GM12878 (cell line): Measurements from ENCODE around the gene PDE10A. TPM values are rescaled to one million over a fixed set of nuclear protein-coding genes. Genes with fewer than 3 reads are reported as not detected.

Experiments used
- ATAC-seq: fragments of 200-7000 bp; cut with Tn5 transposase; 3 replicates; pipeline ENCODE4 v1.9.1; 2020; ENCODE audit warnings: mild to moderate bottlenecking, moderate library complexity
- BruUV-seq: library from RNA; stranded (reverse); fragments of 400-500 nt; replicated peaks from 2 replicates; lab custom pipeline; 2021; lab: Mats Ljungman, UMichigan
- CTCF ChIA-PET: fragments of 300-600 bp; sonication (Branson Sonifier 250); formaldehyde crosslinking; extraction: SDS; loops from one replicate; lab custom pipeline; 2021; ENCODE audit warnings: inconsistent platforms; lab: Yijun Ruan, JAX
- POLR2A ChIA-PET: fragments of 350-600 bp; formaldehyde crosslinking; extraction: SDS; loops from one replicate; lab custom pipeline; 2021; ENCODE audit warnings: inconsistent platforms; lab: Charles Lee
- RAD21 ChIA-PET: fragments of 300-600 bp; sonication (Branson Sonifier 250); formaldehyde crosslinking; loops from one replicate; lab custom pipeline; 2023; ENCODE audit warnings: antibody characterized with exemption; ENCODE audit not compliant: unreplicated experiment; lab: Charles Lee
- SMC1A ChIA-PET: fragments of 300-600 bp; sonication (Branson Sonifier 250); formaldehyde crosslinking; loops from one replicate; lab custom pipeline; 2023; ENCODE audit not compliant: unreplicated experiment, uncharacterized antibody; lab: Charles Lee
- DNase-seq: peaks from one replicate; pipeline ENCODE4 v3.0.0-alpha.2; 2011; ENCODE audit warnings: low read depth, low spot score
- FAIRE-seq: peaks from 3 replicates; lab custom pipeline; 2011; peaks lifted over from hg19 to GRCh38; lab: Jason Lieb, UNC
- H2AFZ ChIP-seq: 2 replicates; pipeline ENCODE4 v1.6.0; 2011; ENCODE audit warnings: low read depth, low read length, control low read depth; ENCODE audit not compliant: control insufficient read depth
- H3K27ac ChIP-seq: 2 replicates; pipeline ENCODE4 v1.5.1; 2011; ENCODE audit warnings: control low read depth; ENCODE audit not compliant: control insufficient read depth, insufficient read depth
- H3K27me3 ChIP-seq, 2 experiments: replicated peaks in 1 of 2; 2 replicates each; pipeline versions ENCODE4 v1.6.0 to v1.6.1; 2011; ENCODE audit warnings: low read length in 1 of 2; ENCODE audit not compliant: control insufficient read depth in 2 of 2, insufficient read depth in 2 of 2
- H3K36me3 ChIP-seq, 2 experiments: 2 replicates each; pipeline ENCODE4 v1.5.1; 2011; ENCODE audit warnings: low read length in 1 of 2; ENCODE audit not compliant: control insufficient read depth in 2 of 2, insufficient read depth in 2 of 2
- H3K4me1 ChIP-seq: 2 replicates; pipeline ENCODE4 v1.6.1; 2011; ENCODE audit warnings: mild to moderate bottlenecking, low read length, moderate library complexity, mixed read lengths; ENCODE audit not compliant: control insufficient read depth, insufficient read depth
- H3K4me2 ChIP-seq: 2 replicates; pipeline ENCODE4 v1.6.0; 2011; ENCODE audit warnings: control low read depth; ENCODE audit not compliant: control insufficient read depth, insufficient read depth
- H3K4me3 ChIP-seq: fragments of 200-600 bp; sonication (generic); 2 replicates; pipeline ENCODE4 v1.5.1; 2016
- H3K79me2 ChIP-seq: 2 replicates; pipeline ENCODE4 v1.6.0; 2011; ENCODE audit warnings: low read length; ENCODE audit not compliant: control insufficient read depth, insufficient read depth
- H3K9ac ChIP-seq: 2 replicates; pipeline ENCODE4 v1.8.0; 2011; ENCODE audit warnings: low read length, control low read depth, mixed read lengths; ENCODE audit not compliant: control insufficient read depth, insufficient read depth
- H3K9me3 ChIP-seq: replicated peaks from 3 replicates; pipeline ENCODE4 v1.5.1; 2011; ENCODE audit warnings: mild to moderate bottlenecking, low read length; ENCODE audit not compliant: control insufficient read depth, insufficient read depth
- H4K20me1 ChIP-seq: 2 replicates; pipeline ENCODE4 v1.6.0; 2011; ENCODE audit not compliant: control insufficient read depth, insufficient read depth
- ELK1 ChIP-seq: IDR thresholded peaks from 2 replicates; pipeline ENCODE4 v1.6.1; 2012; ENCODE audit warnings: low read depth, low read length, improper control_type of control experiment
- GABPA ChIP-seq: IDR thresholded peaks from 2 replicates; pipeline ENCODE4 v1.6.1; 2014; ENCODE audit warnings: antibody characterized with exemption, low read depth, mild to moderate bottlenecking, inconsistent platforms
- PBX3 ChIP-seq: IDR thresholded peaks from 2 replicates; pipeline ENCODE4 v1.6.1; 2011; ENCODE audit warnings: mild to moderate bottlenecking, low read depth, low read length, moderate library complexity; ENCODE audit not compliant: insufficient replicate concordance
- RCOR1 ChIP-seq: conservative IDR thresholded peaks from 2 replicates; pipeline ENCODE4 v1.6.1; 2012; ENCODE audit warnings: low read depth, low read length, improper control_type of control experiment
- SMAD5 ChIP-seq: IDR thresholded peaks from 2 replicates; pipeline ENCODE4 v1.6.1; 2016; ENCODE audit warnings: antibody characterized with exemption, low read depth
- STAT3 ChIP-seq: IDR thresholded peaks from 2 replicates; pipeline ENCODE4 v1.6.1; 2011; ENCODE audit warnings: low read depth, low read length, improper control_type of control experiment
- ZNF207 ChIP-seq: fragments of 450-650 bp; IDR thresholded peaks from 2 replicates; pipeline ENCODE4 v1.6.1; 2014; ENCODE audit warnings: antibody characterized with exemption, mild to moderate bottlenecking, borderline replicate concordance
- ZNF384 ChIP-seq: IDR thresholded peaks from 2 replicates; pipeline ENCODE4 v1.6.1; 2012; ENCODE audit warnings: low read depth, mild to moderate bottlenecking, low read length, improper control_type of control experiment, borderline replicate concordance
- ZNF592 ChIP-seq: fragments of 450-650 bp; IDR thresholded peaks from 2 replicates; pipeline ENCODE4 v1.6.1; 2017; ENCODE audit warnings: mild to moderate bottlenecking, moderate library complexity
- WGBS: methylation state at CpG from one replicate; pipeline ENCODE4 v1.1.6; 2016; ENCODE audit warnings: low lambda C conversion rate; ENCODE audit not compliant: insufficient replicate concordance, insufficient coverage; ENCODE audit errors: missing lambda C conversion rate; 5-methylcytosine and 5-hydroxymethylcytosine counted together
- in situ Hi-C: fragments of 300-500 bp; cut with MboI; formaldehyde crosslinking; loops from 9 replicates; pipeline ENCODE4 v1.14.3; 2018; ENCODE audit warnings: mixed read lengths
- intact Hi-C: fragments of 100-400 bp; cut with micrococcal nuclease; formaldehyde crosslinking; loops from one replicate; pipeline ENCODE4 v1.14.2; 2022; ENCODE audit not compliant: unreplicated experiment
- polyA plus RNA-seq, 11 experiments: library from polyadenylated mRNA; depleted of rRNA in 4 of 11; unstranded in 6 of 11; stranded (reverse) in 5 of 11; fragments of >200 nt; fragmentation: Nextera tagmentation in 4 of 11; fragmentation: Illumina TruSeq in 1 of 11; extraction: Ambion mirVana in 4 of 11; extraction: Trizol in 1 of 11; gene quantifications; 1 replicate in 1 of 11; 2 replicates in 10 of 11; pipeline versions ENCODE4 v1.2.1 to v1.2.3, GENCODE V29; 2011 to 2016; ENCODE audit warnings: inconsistent platforms in 2 of 11, missing spikeins in 2 of 11, low read depth in 1 of 11
- total RNA-seq, 4 experiments: library from RNA; depleted of rRNA in 3 of 4; stranded (reverse); fragments of >200 nt in 3 of 4; fragmentation: Illumina TruSeq in 1 of 4; extraction: Trizol in 1 of 4; gene quantifications; 2 replicates each; pipeline versions ENCODE4 v1.2.1 to v1.2.3, GENCODE V29; 2013 to 2021

Gene PDE10A
- total and polyA plus RNA-seq, 10 of the 15 experiments (the other 5 are each of a cell fraction or from before 2014, with no cell fraction given), result under 0.01 to 1.3 (median 0.03) TPM; not detected in 2

GRCh38 chr6:165689699-165690098 lies 26.7 kb upstream of the PDE10A start:
- ChIA-PET SMC1A (no interaction called here), RAD21 (no interaction called here), CTCF (no interaction called here), POLR2A (no interaction called here)
- Histone ChIP-seq H3K4me3 (no peak overlapping the region), H3K27ac (no peak overlapping the region), H2AFZ (no peak overlapping the region), H3K79me2 (no peaks in the 10 kb centered on the region), H3K9me3 (no peaks in the 10 kb centered on the region), H3K4me2 (no peak overlapping the region), H3K27me3 (no peaks in the 10 kb centered on the region), H3K36me3 (no peaks in the 10 kb centered on the region), H3K9ac (no peak overlapping the region), H4K20me1 (no peaks in the 10 kb centered on the region), H3K4me1 (no peaks in the 10 kb centered on the region)
- 57% methylated on average over 7 of the region's 7 CpGs for WGBS
- no peak for TF ChIP-seq ZNF207
- TF ChIP-seq ELK1, result no peak
- ATAC-seq (no peak), FAIRE-seq (no peak), DNase-seq (no peak)
- intact Hi-C loops (no loop called here), in situ Hi-C loops (no loop called here)
- BruUV-seq, result no TSS peak

GRCh38 chr6:165686596-165687365 lies 23.7 kb upstream of the PDE10A start:
- ChIA-PET SMC1A (no interaction called here), RAD21 (no interaction called here), POLR2A (no interaction called here), CTCF (no interaction called here)
- ATAC-seq, result no peak
- H3K9me3 ChIP-seq, result no peaks in the 10 kb centered on the region
- 50% methylated on average over 27 of the region's 27 CpGs for WGBS
- BruUV-seq, result no TSS peak
- intact Hi-C loops, result no loop called here
- no peaks in the 10 kb centered on the region for H4K20me1 ChIP-seq
- in situ Hi-C loops, result no loop called here
- H3K36me3 ChIP-seq, result no peaks in the 10 kb centered on the region
- no peak for DNase-seq
- H3K27ac ChIP-seq, result no peak overlapping the region
- H3K27me3 ChIP-seq, result no peaks in the 10 kb centered on the region
- no peak overlapping the region for H3K9ac ChIP-seq
- no peaks in the 10 kb centered on the region for H3K79me2 ChIP-seq
- H2AFZ ChIP-seq, result no peak overlapping the region
- no peaks in the 10 kb centered on the region for H3K4me1 ChIP-seq
- no peak overlapping the region for H3K4me2 ChIP-seq
- FAIRE-seq, result no peak
- H3K4me3 ChIP-seq, result no peak overlapping the region
- TF ChIP-seq ZNF592, result no peak
- no peak for TF ChIP-seq ZNF384
- no peak for TF ChIP-seq GABPA
- no peak for TF ChIP-seq RCOR1
- no peak for TF ChIP-seq PBX3
- no peak for TF ChIP-seq STAT3
- TF ChIP-seq SMAD5, result no peak
